Upper lobe of left lung (tissue), 6 donors: ENCODE data around the gene HSP90AB1. TPM values are rescaled to one million over a fixed set of nuclear protein-coding genes. Genes with fewer than 3 reads are reported as not detected.

Experiments
- ATAC-seq, 2 donors: fragments of 200-7000 bp; cut with Tn5 transposase; one replicate each; pipeline ENCODE4 v1.9.1; 2022; ENCODE audit warnings: mild to moderate bottlenecking in 2 of 2, moderate library complexity in 2 of 2; ENCODE audit not compliant: low FRiP score in 2 of 2
- DNase-seq, 2 donors: peaks; one replicate each; pipeline ENCODE4 v3.0.0-alpha.2; 2019 to 2020
- H3K27ac ChIP-seq, 4 donors: fragments of 200-600 bp; sonication (generic); one replicate each; pipeline ENCODE4 v1.5.1; 2016 to 2019
- H3K27me3 ChIP-seq, 4 donors: fragments of 200-600 bp; sonication (generic); one replicate each; pipeline ENCODE4 v1.5.1; 2017 to 2019
- H3K36me3 ChIP-seq, 4 donors: fragments of 200-600 bp; sonication (generic); one replicate each; pipeline ENCODE4 v1.5.1; 2016 to 2019
- H3K4me1 ChIP-seq, 4 donors: fragments of 200-600 bp; sonication (generic); one replicate each; pipeline ENCODE4 v1.5.1; 2018 to 2019
- H3K4me3 ChIP-seq, 4 donors: fragments of 200-600 bp; sonication (generic); one replicate each; pipeline ENCODE4 v1.5.1; 2017 to 2019; ENCODE audit warnings: mild to moderate bottlenecking in 2 of 4, moderate library complexity in 1 of 4
- H3K9me3 ChIP-seq, 4 donors: fragments of 200-600 bp; sonication (generic); one replicate each; pipeline ENCODE4 v1.5.1; 2018 to 2019
- EP300 ChIP-seq, 4 donors: sonication (generic); formaldehyde crosslinking; IDR thresholded peaks; one replicate each; pipeline ENCODE4 v1.5.1; 2017; ENCODE audit warnings: antibody characterized with exemption in 4 of 4, control low read depth in 2 of 4
- POLR2A ChIP-seq, 4 donors: fragments of 450-650 bp; IDR thresholded peaks; one replicate each; pipeline ENCODE4 v1.5.1; 2016 to 2017; ENCODE audit warnings: antibody characterized with exemption in 4 of 4, mild to moderate bottlenecking in 2 of 4
- POLR2AphosphoS5 ChIP-seq, 2 donors: sonication (generic); formaldehyde crosslinking; IDR thresholded peaks; one replicate each; pipeline ENCODE4 v1.5.1; 2017; ENCODE audit warnings: antibody characterized with exemption in 2 of 2
- WGBS, 2 donors: methylation state at CpG; one replicate each; pipeline ENCODE4 v1.1.5; 2017 to 2018; 5-methylcytosine and 5-hydroxymethylcytosine counted together
- total RNA-seq, 6 donors: library from RNA; depleted of rRNA in 4 of 6; stranded (reverse); fragments of >200 nt in 4 of 6; gene quantifications; one replicate each; pipeline versions ENCODE4 v1.1.0 to v1.2.1, GENCODE V29; 2016 to 2021
- TF ChIP-seq, protein P1 (sequence below), 6 experiments: fragments of 450-650 bp in 4 of 6; fragments of 200-600 bp in 2 of 6; sonication (generic) in 2 of 6; IDR thresholded peaks; one replicate each; pipeline ENCODE4 v1.5.1; 2016 to 2019; ENCODE audit warnings: antibody characterized with exemption in 6 of 6
- donor health status: DM: no; HTN: no; CAD: no; lungs with moderate emphysema.
- donor health status: DM: no; HTN: yes; CAD: no; lungs with severe emphysema.

The HSP90AB1 gene
- total RNA-seq, 6 donors from 2014 or later = 175 to 656 (median 471) TPM

DNA sequence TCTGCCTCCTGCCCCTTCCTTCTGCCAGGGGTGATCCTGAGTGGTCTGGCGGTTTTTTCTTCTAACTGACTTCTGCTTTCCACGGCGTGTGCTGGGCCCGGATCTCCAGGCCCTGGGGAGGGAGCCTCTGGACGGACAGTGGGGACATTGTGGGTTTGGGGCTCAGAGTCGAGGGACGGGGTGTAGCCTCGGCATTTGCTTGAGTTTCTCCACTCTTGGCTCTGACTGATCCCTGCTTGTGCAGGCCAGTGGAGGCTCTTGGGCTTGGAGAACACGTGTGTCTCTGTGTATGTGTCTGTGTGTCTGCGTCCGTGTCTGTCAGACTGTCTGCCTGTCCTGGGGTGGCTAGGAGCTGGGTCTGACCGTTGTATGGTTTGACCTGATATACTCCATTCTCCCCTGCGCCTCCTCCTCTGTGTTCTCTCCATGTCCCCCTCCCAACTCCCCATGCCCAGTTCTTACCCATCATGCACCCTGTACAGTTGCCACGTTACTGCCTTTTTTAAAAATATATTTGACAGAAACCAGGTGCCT, 13.3 kb upstream of the HSP90AB1 start:
- TF ChIP-seq EP300 (IDR thresholded peaks at IDR 0.05) = no peak
- no peak for TF ChIP-seq POLR2AphosphoS5 (IDR thresholded peaks at IDR 0.05)
- TF ChIP-seq, protein P1, sequence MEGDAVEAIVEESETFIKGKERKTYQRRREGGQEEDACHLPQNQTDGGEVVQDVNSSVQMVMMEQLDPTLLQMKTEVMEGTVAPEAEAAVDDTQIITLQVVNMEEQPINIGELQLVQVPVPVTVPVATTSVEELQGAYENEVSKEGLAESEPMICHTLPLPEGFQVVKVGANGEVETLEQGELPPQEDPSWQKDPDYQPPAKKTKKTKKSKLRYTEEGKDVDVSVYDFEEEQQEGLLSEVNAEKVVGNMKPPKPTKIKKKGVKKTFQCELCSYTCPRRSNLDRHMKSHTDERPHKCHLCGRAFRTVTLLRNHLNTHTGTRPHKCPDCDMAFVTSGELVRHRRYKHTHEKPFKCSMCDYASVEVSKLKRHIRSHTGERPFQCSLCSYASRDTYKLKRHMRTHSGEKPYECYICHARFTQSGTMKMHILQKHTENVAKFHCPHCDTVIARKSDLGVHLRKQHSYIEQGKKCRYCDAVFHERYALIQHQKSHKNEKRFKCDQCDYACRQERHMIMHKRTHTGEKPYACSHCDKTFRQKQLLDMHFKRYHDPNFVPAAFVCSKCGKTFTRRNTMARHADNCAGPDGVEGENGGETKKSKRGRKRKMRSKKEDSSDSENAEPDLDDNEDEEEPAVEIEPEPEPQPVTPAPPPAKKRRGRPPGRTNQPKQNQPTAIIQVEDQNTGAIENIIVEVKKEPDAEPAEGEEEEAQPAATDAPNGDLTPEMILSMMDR (IDR thresholded peaks at IDR 0.05) = no peak
- TF ChIP-seq POLR2A (IDR thresholded peaks at IDR 0.05) = no peak
- H3K27me3 ChIP-seq = no peaks in the 10 kb centered on the region
- no peak overlapping the region for H3K4me3 ChIP-seq
- H3K27ac ChIP-seq = peak overlapping the region in 3 of 4 donors; percentile 59 to 66 (median 65)
- H3K9me3 ChIP-seq = no peaks in the 10 kb centered on the region
- ATAC-seq = no peak
- H3K4me1 ChIP-seq = peaks cover 25 to 33% (median 31%) of the 10 kb centered on the region in 4 donors
- 77 to 80% methylated on average over 11 to 14 of the region's 14 CpGs for WGBS, 2 donors
- DNase-seq = no peak
- H3K36me3 ChIP-seq = peaks cover 0 to 37% (median 22%) of the 10 kb centered on the region in 4 donors

DNA sequence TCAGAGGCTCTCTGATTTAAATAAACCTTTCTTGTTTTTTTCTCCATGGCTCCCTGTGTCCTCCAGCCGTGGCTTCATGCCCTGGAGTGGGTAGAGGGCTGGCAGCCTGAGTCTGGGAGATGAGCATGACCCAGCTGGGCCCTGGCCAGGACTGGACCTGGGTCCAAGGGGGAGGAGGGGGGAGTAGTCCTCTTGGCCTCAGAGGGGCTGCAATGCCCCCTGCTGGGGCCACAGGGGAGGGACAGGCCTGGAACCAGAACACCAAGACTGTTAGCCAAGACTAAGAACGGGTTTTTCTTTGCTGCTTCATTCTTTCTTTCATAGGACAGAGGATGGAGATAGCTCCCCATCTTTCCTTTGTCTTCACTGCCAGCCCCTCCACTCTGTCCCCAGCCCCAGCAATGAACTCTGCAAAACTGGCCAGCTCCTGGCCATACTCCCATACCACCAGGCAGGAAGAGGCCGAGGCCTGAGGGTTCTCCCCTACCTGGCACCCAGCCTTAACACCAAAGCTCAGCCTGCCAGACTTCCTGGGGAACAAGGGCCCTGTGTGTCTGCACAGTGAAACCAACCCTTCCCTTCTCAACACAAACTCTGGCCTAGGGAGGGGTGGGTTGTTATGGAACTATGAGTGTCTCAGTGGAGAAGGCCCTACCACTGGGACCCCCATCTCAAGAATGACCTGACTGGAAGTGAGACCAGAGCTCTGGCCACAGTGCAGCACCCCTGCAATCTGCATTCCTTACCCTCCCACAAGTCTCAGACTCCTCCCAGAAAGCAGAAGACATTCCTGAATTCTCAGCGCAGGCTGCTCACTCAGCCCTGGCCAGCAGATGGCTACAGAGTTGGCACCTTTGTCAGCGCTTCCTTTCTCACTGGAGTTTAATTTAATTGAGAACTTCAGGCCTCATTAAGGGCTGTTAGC, 12.5 kb upstream of the HSP90AB1 start:
- Histone ChIP-seq H3K9me3 (no peaks in the 10 kb centered on the region), H3K36me3 (peaks cover 0 to 37% (median 21%) of the 10 kb centered on the region in 4 donors), H3K4me3 (no peak overlapping the region), H3K4me1 (peaks cover 25 to 33% (median 31%) of the 10 kb centered on the region in 4 donors), H3K27me3 (no peaks in the 10 kb centered on the region), H3K27ac (peak overlapping the region; percentile 59 to 66 (median 66))
- DNase-seq = peak; percentile 52 to 67
- peak; percentile 65 to 73 for ATAC-seq
- WGBS, 2 donors = 41 to 45% methylated on average over 5 of the region's 5 CpGs
- TF ChIP-seq, protein P1 (IDR thresholded peaks at IDR 0.05) = peak; percentile 32 to 74 (median 50)
- no peak for TF ChIP-seq EP300 (IDR thresholded peaks at IDR 0.05)
- peak in 1 of 2 donors; percentile 25 for TF ChIP-seq POLR2AphosphoS5 (IDR thresholded peaks at IDR 0.05)
- TF ChIP-seq POLR2A (IDR thresholded peaks at IDR 0.05) = no peak

DNA sequence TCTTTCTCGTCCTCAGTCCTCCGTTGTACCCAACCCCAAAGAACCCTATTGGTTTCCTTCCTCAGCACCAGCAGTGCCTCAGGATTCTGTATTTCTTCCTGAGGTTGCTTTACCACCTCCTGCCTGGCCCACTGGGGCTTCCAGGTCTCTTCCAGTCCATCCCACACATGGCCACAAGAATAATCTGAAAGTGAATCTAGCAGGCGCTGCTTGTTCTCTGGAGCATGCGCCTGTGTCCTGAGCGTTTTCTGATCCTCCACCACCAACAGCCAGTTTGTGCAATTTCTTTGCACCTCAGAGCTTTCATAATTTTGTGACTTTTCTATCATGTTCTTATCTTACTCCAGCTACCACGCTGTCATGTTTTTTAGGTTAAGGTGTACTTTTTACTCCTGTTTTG, 11.6 kb upstream of the HSP90AB1 start:
- TF ChIP-seq, protein P1 (IDR thresholded peaks at IDR 0.05) = no peak
- no peak for TF ChIP-seq POLR2A (IDR thresholded peaks at IDR 0.05)
- TF ChIP-seq POLR2AphosphoS5 (IDR thresholded peaks at IDR 0.05) = no peak
- no peak for TF ChIP-seq EP300 (IDR thresholded peaks at IDR 0.05)
- DNase-seq = no peak
- Histone ChIP-seq H3K27me3 (no peaks in the 10 kb centered on the region), H3K27ac (peak overlapping the region; percentile 59 to 66 (median 66)), H3K4me3 (no peak overlapping the region), H3K9me3 (no peaks in the 10 kb centered on the region), H3K4me1 (peaks cover 25 to 33% (median 31%) of the 10 kb centered on the region in 4 donors), H3K36me3 (peaks cover 0 to 28% (median 13%) of the 10 kb centered on the region in 4 donors)
- WGBS, 2 donors = 68 to 78% methylated on average over 6 of the region's 6 CpGs
- ATAC-seq = no peak

DNA sequence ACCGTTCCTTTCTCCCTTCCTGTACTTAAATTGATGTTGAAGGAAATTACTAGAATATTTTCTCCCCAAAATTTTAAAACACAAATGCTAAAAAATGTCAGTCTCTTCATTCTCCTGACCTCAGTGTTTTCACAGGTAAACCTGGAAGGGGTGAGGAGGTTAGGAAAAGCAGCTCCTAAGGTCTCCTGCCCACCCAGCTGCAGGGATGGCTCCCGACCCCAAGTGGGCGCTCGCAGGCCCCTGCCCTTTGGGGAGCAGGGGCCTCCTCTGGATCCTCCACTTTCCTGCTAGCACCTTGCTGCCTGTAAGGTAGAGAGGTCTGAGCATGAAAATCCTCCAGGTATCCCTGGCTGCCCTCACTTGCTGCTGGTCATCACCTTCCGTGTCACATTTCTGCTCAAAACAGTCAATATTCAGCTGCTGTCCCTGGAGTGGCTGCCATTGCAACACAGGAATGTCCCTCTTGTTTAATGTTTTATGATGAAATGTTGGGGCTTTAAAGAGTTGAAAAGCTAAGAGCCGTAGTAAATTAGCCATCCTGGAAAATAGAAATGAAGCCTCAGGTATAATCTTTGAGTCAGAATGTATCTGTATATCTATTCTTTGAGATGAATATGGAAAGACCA, 10.9 kb upstream of the HSP90AB1 start:
- ATAC-seq = no peak
- 65 to 83% methylated on average over 6 of the region's 6 CpGs for WGBS, 2 donors
- H3K27me3 ChIP-seq = no peaks in the 10 kb centered on the region
- H3K27ac ChIP-seq = peak overlapping the region in 2 of 4 donors; percentile 17 to 91
- peaks cover 0 to 22% (median 9%) of the 10 kb centered on the region in 4 donors for H3K36me3 ChIP-seq
- no peak for TF ChIP-seq POLR2AphosphoS5 (IDR thresholded peaks at IDR 0.05)
- TF ChIP-seq, protein P1 (IDR thresholded peaks at IDR 0.05) = no peak
- no peak for TF ChIP-seq POLR2A (IDR thresholded peaks at IDR 0.05)
- TF ChIP-seq EP300 (IDR thresholded peaks at IDR 0.05) = no peak
- H3K9me3 ChIP-seq = no peaks in the 10 kb centered on the region
- DNase-seq = peak; percentile 29 to 60
- no peak overlapping the region for H3K4me3 ChIP-seq
- H3K4me1 ChIP-seq = peaks cover 25 to 33% (median 31%) of the 10 kb centered on the region in 4 donors
